ENCODE measurements around the gene HTR1A.

- no peak for TF ChIP-seq CTCF (IDR thresholded peaks at IDR 0.05)
- TF ChIP-seq EZH2 (IDR thresholded peaks at IDR 0.05), result no peak
- TF ChIP-seq EZH2phosphoT487 (IDR thresholded peaks at IDR 0.05), result no peak
Observed at GRCh38 chr5:63960646-63961045, 1.6 kb downstream of the HTR1A start.
